ENCODE measurements around the gene ARHGAP26. TPM values are rescaled to one million over a fixed set of nuclear protein-coding genes. Genes with fewer than 3 reads are reported as not detected.

The ARHGAP26 gene
- total RNA-seq, 1 experiment from 2014 or later: 65.5 TPM

DNA sequence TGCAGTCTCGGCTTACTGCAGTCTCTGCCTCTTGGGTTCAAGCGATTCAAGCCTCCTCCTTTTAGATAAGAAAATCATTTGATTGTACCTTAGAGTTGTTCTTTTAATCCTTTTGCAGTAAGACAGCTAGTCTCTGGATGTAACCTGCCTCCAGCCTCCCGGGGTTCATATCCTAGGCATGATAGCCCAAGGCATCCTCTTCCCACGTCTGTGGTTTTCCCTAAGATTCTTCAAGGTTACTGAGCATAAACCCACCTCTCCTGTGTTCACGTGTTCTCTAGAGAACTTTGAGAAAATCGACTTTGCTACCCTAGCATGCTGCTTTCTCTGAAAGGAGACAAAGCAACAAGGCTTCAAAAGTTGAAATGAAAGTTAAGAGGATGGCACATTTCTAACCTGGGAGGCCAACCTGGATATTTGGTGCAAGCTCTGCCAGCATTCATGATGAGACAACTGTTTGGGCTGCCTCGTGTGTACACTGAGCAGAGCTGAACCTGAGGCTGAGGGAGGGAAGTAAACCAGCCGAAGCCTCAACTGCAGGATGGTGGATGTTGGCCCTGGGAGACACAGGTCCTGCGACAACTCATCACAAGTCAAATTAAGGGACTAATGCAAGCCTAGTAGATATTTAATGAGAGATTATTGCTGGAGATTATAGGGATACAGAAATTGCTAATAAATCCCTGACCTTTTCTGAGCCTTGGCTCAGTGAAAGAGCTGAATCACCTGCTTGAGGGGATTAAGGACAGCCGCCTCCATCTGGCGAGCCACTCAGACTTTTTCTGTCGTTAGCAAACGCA is 261.8 kb downstream of the ARHGAP26 start:
- DNase-seq (ENCODE audit: low read depth, low spot score): no peak
- Histone ChIP-seq H3K9me3 (ENCODE audit: control insufficient read depth, insufficient read depth, low read depth, low read length) (no peaks in the 10 kb centered on the region), H3K36me3 (ENCODE audit: control insufficient read depth, insufficient read depth, low read length) (no peaks in the 10 kb centered on the region), H3K27ac (ENCODE audit: low read length) (no peak overlapping the region), H3K27me3 (ENCODE audit: control insufficient read depth, insufficient read depth, low read length) (no peaks in the 10 kb centered on the region), H3K4me1 (ENCODE audit: control insufficient read depth, insufficient read depth, low read length) (peaks cover 9% of the 10 kb centered on the region), H3K4me3 (ENCODE audit: low read depth in 2 of 2, low read length in 2 of 2) (no peak overlapping the region)
- in situ Hi-C loops (cut with HindIII; ENCODE audit: low pct_unique_long_range_greater_than_20kb, low sequenced_read_pairs) (no loop called here), intact Hi-C loops (cut with micrococcal nuclease; ENCODE audit: unreplicated experiment) (no loop called here)
- no peak for ATAC-seq
- ChIA-PET CTCF (interaction anchor here (0.6 kb wide), 1 partner anchor 142 kb away, joined by 4 read pairs; no protein-coding TSS in a partner anchor), POLR2A (interaction anchor here (0.6 kb wide), 2 partner anchors 34 to 583 kb away, joined by 4 to 7 read pairs; no protein-coding TSS in a partner anchor)
- TF ChIP-seq POLR2AphosphoS5 (IDR thresholded peaks at IDR 0.05; ENCODE audit: low read depth, low read length) (no peak), SIN3A (IDR thresholded peaks at IDR 0.05; ENCODE audit: borderline replicate concordance, insufficient read depth, low read depth, low read length) (no peak), TCF7L2 (IDR thresholded peaks at IDR 0.05; ENCODE audit: low read depth, low read length) (no peak)
- BruUV-seq (replicated peaks): no TSS peak

DNA sequence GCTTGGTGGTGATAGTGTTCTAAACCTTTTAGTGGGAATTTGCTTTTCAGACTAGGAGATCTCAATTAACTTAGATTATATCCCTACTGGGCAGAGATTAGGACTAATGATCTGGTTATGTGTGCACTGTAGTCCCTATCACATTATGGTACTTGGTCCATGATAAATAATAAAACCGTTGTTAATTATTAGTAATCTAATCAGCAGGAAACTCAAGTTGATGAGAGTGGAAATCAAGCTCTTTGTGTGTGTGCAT is 262.3 kb downstream of the ARHGAP26 start:
- Histone ChIP-seq H3K9me3 (ENCODE audit: control insufficient read depth, insufficient read depth, low read depth, low read length) (no peaks in the 10 kb centered on the region), H3K4me1 (ENCODE audit: control insufficient read depth, insufficient read depth, low read length) (peaks cover 9% of the 10 kb centered on the region), H3K4me3 (ENCODE audit: low read depth in 2 of 2, low read length in 2 of 2) (no peak overlapping the region), H3K36me3 (ENCODE audit: control insufficient read depth, insufficient read depth, low read length) (no peaks in the 10 kb centered on the region), H3K27ac (ENCODE audit: low read length) (no peak overlapping the region), H3K27me3 (ENCODE audit: control insufficient read depth, insufficient read depth, low read length) (no peaks in the 10 kb centered on the region)
- DNase-seq (ENCODE audit: low read depth, low spot score): no peak
- POLR2A ChIA-PET: interaction anchor here (0.6 kb wide), 1 partner anchor 35 kb away, joined by 7 read pairs; no protein-coding TSS in a partner anchor
- no peak for TF ChIP-seq SIN3A (IDR thresholded peaks at IDR 0.05; ENCODE audit: borderline replicate concordance, insufficient read depth, low read depth, low read length)
- no peak for TF ChIP-seq REST (IDR thresholded peaks at IDR 0.05; ENCODE audit: insufficient read depth in 1 of 2, low read depth in 2 of 2, low read length in 1 of 2)
- TF ChIP-seq, protein P1, sequence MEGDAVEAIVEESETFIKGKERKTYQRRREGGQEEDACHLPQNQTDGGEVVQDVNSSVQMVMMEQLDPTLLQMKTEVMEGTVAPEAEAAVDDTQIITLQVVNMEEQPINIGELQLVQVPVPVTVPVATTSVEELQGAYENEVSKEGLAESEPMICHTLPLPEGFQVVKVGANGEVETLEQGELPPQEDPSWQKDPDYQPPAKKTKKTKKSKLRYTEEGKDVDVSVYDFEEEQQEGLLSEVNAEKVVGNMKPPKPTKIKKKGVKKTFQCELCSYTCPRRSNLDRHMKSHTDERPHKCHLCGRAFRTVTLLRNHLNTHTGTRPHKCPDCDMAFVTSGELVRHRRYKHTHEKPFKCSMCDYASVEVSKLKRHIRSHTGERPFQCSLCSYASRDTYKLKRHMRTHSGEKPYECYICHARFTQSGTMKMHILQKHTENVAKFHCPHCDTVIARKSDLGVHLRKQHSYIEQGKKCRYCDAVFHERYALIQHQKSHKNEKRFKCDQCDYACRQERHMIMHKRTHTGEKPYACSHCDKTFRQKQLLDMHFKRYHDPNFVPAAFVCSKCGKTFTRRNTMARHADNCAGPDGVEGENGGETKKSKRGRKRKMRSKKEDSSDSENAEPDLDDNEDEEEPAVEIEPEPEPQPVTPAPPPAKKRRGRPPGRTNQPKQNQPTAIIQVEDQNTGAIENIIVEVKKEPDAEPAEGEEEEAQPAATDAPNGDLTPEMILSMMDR (IDR thresholded peaks at IDR 0.05): no peak
- no peak for TF ChIP-seq TCF7L2 (IDR thresholded peaks at IDR 0.05; ENCODE audit: low read depth, low read length)
- TF ChIP-seq POLR2AphosphoS5 (IDR thresholded peaks at IDR 0.05; ENCODE audit: low read depth, low read length): no peak
- intact Hi-C loops (cut with micrococcal nuclease; ENCODE audit: unreplicated experiment): no loop called here
- CTCF ChIA-PET: no interaction called here
- ATAC-seq: no peak
- no TSS peak for BruUV-seq (replicated peaks)
- in situ Hi-C loops (cut with HindIII; ENCODE audit: low pct_unique_long_range_greater_than_20kb, low sequenced_read_pairs): no loop called here
